H1 (cell line): ENCODE measurements around the gene ARTN. TPM values are rescaled to one million over a fixed set of nuclear protein-coding genes. Genes with fewer than 3 reads are reported as not detected.
A peak's percentile ranks its signal among the peaks of the same experiment; 100 is the strongest.

Experiments used
- CTCF ChIA-PET: fragments of 300-600 bp; sonication (Branson Sonifier 250); formaldehyde crosslinking; loops from one replicate; lab custom pipeline; 2021; ENCODE audit not compliant: partially characterized antibody; lab: Charles Lee
- POLR2A ChIA-PET: fragments of 300-600 bp; sonication (Branson Sonifier 250); formaldehyde crosslinking; loops from one replicate; lab custom pipeline; 2021; ENCODE audit warnings: inconsistent platforms; ENCODE audit not compliant: partially characterized antibody; lab: Charles Lee
- DNase-seq, 2 experiments: peaks; one replicate each; pipeline versions ENCODE4 v3.0.0 to v3.0.0-alpha.2; 2010 to 2022; ENCODE audit warnings: low spot score in 2 of 2, low read depth in 1 of 2, mixed read lengths in 1 of 2
- FAIRE-seq: peaks from 2 replicates; lab custom pipeline; 2011; peaks lifted over from hg19 to GRCh38; lab: Jason Lieb, UNC
- H2AFZ ChIP-seq: 2 replicates; pipeline ENCODE4 v1.8.1; 2012; ENCODE audit warnings: low read length, inconsistent platforms
- H2AK5ac ChIP-seq: 2 replicates; pipeline ENCODE4 v1.6.1; 2013; ENCODE audit warnings: low read depth, low read length
- H2BK120ac ChIP-seq: replicated peaks from 2 replicates; pipeline ENCODE3; 2013; ENCODE audit warnings: low read depth, low read length, inconsistent platforms
- H2BK12ac ChIP-seq: 2 replicates; pipeline ENCODE4 v1.6.1; 2013; ENCODE audit warnings: low read depth, low read length
- H2BK15ac ChIP-seq: 2 replicates; pipeline ENCODE4 v1.6.1; 2013; ENCODE audit warnings: low read length
- H2BK20ac ChIP-seq: 2 replicates; pipeline ENCODE4 v1.6.1; 2013; ENCODE audit warnings: low read length
- H2BK5ac ChIP-seq: 2 replicates; pipeline ENCODE4 v1.6.1; 2013; ENCODE audit warnings: low read depth, low read length
- H3K14ac ChIP-seq: 2 replicates; pipeline ENCODE4 v1.6.1; 2013; ENCODE audit warnings: inconsistent platforms; ENCODE audit not compliant: insufficient read length
- H3K18ac ChIP-seq: 2 replicates; pipeline ENCODE4 v1.6.1; 2013; ENCODE audit warnings: low read length; ENCODE audit errors: extremely low read depth
- H3K23ac ChIP-seq: 2 replicates; pipeline ENCODE4 v1.6.1; 2013; ENCODE audit warnings: inconsistent platforms; ENCODE audit not compliant: insufficient read length
- H3K23me2 ChIP-seq: 2 replicates; pipeline ENCODE4 v1.6.1; 2013; ENCODE audit warnings: low read depth, low read length
- H3K27ac ChIP-seq: 2 replicates; pipeline ENCODE4 v1.6.1; 2011; ENCODE audit warnings: low read depth, low read length, inconsistent platforms
- H3K27me3 ChIP-seq, 4 experiments: replicated peaks in 1 of 4; 1 replicate in 1 of 4; 2 replicates in 3 of 4; pipeline versions ENCODE4 v1.6.1 to v1.8.1; 2011 to 2013; ENCODE audit warnings: low read length in 3 of 4, mild to moderate bottlenecking in 3 of 4, inconsistent platforms in 2 of 4, mixed read lengths in 2 of 4, moderate library complexity in 1 of 4; ENCODE audit not compliant: control insufficient read depth in 3 of 4, insufficient read depth in 3 of 4; ENCODE audit errors: extremely low read depth in 1 of 4
- H3K36me3 ChIP-seq, 4 experiments: 2 replicates each; pipeline versions ENCODE4 v1.6.1 to v1.8.1; 2011 to 2013; ENCODE audit warnings: mild to moderate bottlenecking in 4 of 4, low read length in 3 of 4, moderate library complexity in 2 of 4, control low read depth in 1 of 4, inconsistent platforms in 1 of 4; ENCODE audit not compliant: insufficient read depth in 4 of 4, control insufficient read depth in 2 of 4
- H3K4ac ChIP-seq: replicated peaks from 2 replicates; pipeline ENCODE3; 2013; ENCODE audit warnings: low read length, low read depth, mixed read lengths, inconsistent platforms; ENCODE audit not compliant: insufficient read length
- H3K4me1 ChIP-seq, 4 experiments: replicated peaks in 1 of 4; 1 replicate in 1 of 4; 2 replicates in 3 of 4; pipeline versions ENCODE4 v1.6.1 to v1.8.1; 2011 to 2013; ENCODE audit warnings: low read length in 3 of 4, inconsistent platforms in 2 of 4, mixed read lengths in 1 of 4; ENCODE audit not compliant: insufficient read depth in 4 of 4, control insufficient read depth in 3 of 4
- H3K4me2 ChIP-seq, 2 experiments: 2 replicates each; pipeline versions ENCODE4 v1.6.1 to v1.8.1; 2011 to 2013; ENCODE audit warnings: low read depth in 2 of 2, low read length in 2 of 2, control low read depth in 1 of 2, inconsistent platforms in 1 of 2, mild to moderate bottlenecking in 1 of 2; ENCODE audit not compliant: insufficient read depth in 1 of 2
- H3K4me3 ChIP-seq, 4 experiments: fragments of 200-600, 300-600 bp in 1 of 4; sonication (generic), shearing (Covaris generic), sonication (Bioruptor Twin) in 1 of 4; 2 replicates each; pipeline versions ENCODE4 v1.5.1 to v1.8.1; 2011 to 2016; ENCODE audit warnings: low read length in 4 of 4, low read depth in 3 of 4, control low read depth in 2 of 4, inconsistent platforms in 2 of 4, mild to moderate bottlenecking in 2 of 4, mixed read lengths in 1 of 4, moderate library complexity in 1 of 4; ENCODE audit not compliant: insufficient read depth in 2 of 4; ENCODE audit errors: extremely low read depth in 1 of 4
- H3K56ac ChIP-seq: replicated peaks from 2 replicates; pipeline ENCODE3; 2013; ENCODE audit warnings: low read depth, mild to moderate bottlenecking, mixed read lengths, low read length, inconsistent platforms; ENCODE audit not compliant: insufficient read length
- H3K79me1 ChIP-seq: 2 replicates; pipeline ENCODE4 v1.6.1; 2013; ENCODE audit warnings: low read depth, low read length, control low read depth
- H3K79me2 ChIP-seq, 2 experiments: 2 replicates each; pipeline versions ENCODE4 v1.6.1 to v1.8.1; 2012 to 2013; ENCODE audit warnings: low read length in 2 of 2, mild to moderate bottlenecking in 2 of 2, inconsistent platforms in 1 of 2; ENCODE audit not compliant: insufficient read depth in 2 of 2, control insufficient read depth in 1 of 2
- H3K9ac ChIP-seq, 4 experiments: replicated peaks in 1 of 4; 1 replicate in 1 of 4; 2 replicates in 3 of 4; pipeline versions ENCODE4 v1.6.1 to v1.8.1; 2011 to 2013; ENCODE audit warnings: low read depth in 3 of 4, low read length in 3 of 4, control low read depth in 2 of 4, mild to moderate bottlenecking in 2 of 4, moderate library complexity in 2 of 4, inconsistent platforms in 1 of 4; ENCODE audit errors: extremely low read depth in 1 of 4
- H3K9me3 ChIP-seq, 2 experiments: 2 replicates each; pipeline versions ENCODE4 v1.6.1 to v1.8.1; 2012 to 2013; ENCODE audit warnings: mild to moderate bottlenecking in 2 of 2, moderate library complexity in 2 of 2, control low read depth in 1 of 2, inconsistent platforms in 1 of 2, low read depth in 1 of 2, low read length in 1 of 2, mixed read lengths in 1 of 2; ENCODE audit not compliant: insufficient read depth in 2 of 2
- H4K20me1 ChIP-seq, 2 experiments: replicated peaks in 1 of 2; 2 replicates each; pipeline versions ENCODE3 to v1.8.1; 2011 to 2013; ENCODE audit warnings: inconsistent platforms in 2 of 2, low read length in 2 of 2, mild to moderate bottlenecking in 1 of 2; ENCODE audit not compliant: insufficient read depth in 2 of 2, control insufficient read depth in 1 of 2
- H4K5ac ChIP-seq: 2 replicates; pipeline ENCODE4 v1.6.1; 2013; ENCODE audit warnings: low read length, low read depth, mixed read lengths, inconsistent platforms; ENCODE audit not compliant: insufficient read length
- H4K8ac ChIP-seq: 2 replicates; pipeline ENCODE4 v1.8.0; 2013; ENCODE audit warnings: mild to moderate bottlenecking, moderate library complexity, low read length, inconsistent platforms; ENCODE audit not compliant: insufficient read depth; ENCODE audit errors: extremely low read depth
- H4K91ac ChIP-seq: replicated peaks from 2 replicates; pipeline ENCODE3; 2013; ENCODE audit warnings: low read length, mixed read lengths, inconsistent platforms; ENCODE audit not compliant: insufficient read length
- KDM1A ChIP-seq: fragments of 200-600, 300-600 bp; sonication (generic); IDR thresholded peaks from 2 replicates; pipeline ENCODE4 v1.7.1; 2016; ENCODE audit warnings: mild to moderate bottlenecking, low read length, borderline replicate concordance
- TBP ChIP-seq: IDR thresholded peaks from 2 replicates; pipeline ENCODE4 v1.6.1; 2011; ENCODE audit warnings: low read depth, low read length, improper control_type of control experiment
- WGBS, 2 experiments: shearing (Covaris generic) in 1 of 2; methylation state at CpG; one replicate each; pipeline versions ENCODE4 v1.1.6 to v1.1.7; 2013 to 2015; ENCODE audit warnings: low lambda C conversion rate in 2 of 2, mixed read lengths in 2 of 2, inconsistent platforms in 1 of 2, low coverage in 1 of 2, missing lambda C conversion rate in 1 of 2; ENCODE audit not compliant: insufficient replicate concordance in 2 of 2, insufficient coverage in 1 of 2, insufficient read length in 1 of 2; ENCODE audit errors: extremely low coverage in 1 of 2, missing lambda C conversion rate in 1 of 2; 5-methylcytosine and 5-hydroxymethylcytosine counted together
- polyA plus RNA-seq, 7 experiments: library from polyadenylated mRNA; depleted of rRNA in 3 of 7; stranded (reverse) in 5 of 7; unstranded in 2 of 7; fragments of >200 nt in 5 of 7; fragments of 200-250 nt in 2 of 7; gene quantifications; 1 replicate in 5 of 7; 2 replicates in 1 of 7; 4 replicates in 1 of 7; pipeline versions ENCODE4 v1.2.1 to v1.2.3, GENCODE V29; 2011 to 2013; ENCODE audit warnings: missing spikeins in 2 of 7, mixed read lengths in 2 of 7
- total RNA-seq: library from RNA; stranded (reverse); fragmentation: NEBNext Ultra II Directional; extraction: Animal tissue kit (Norgen Biotek cat#: 25700); gene quantifications from 2 replicates; pipeline ENCODE4 v1.2.1, GENCODE V29; 2021

Gene ARTN
- total and polyA plus RNA-seq, 2 of the 8 experiments (the other 6 are each of a cell fraction or from before 2014, with no cell fraction given), result 13.5 to 22.7 TPM

- H3K27me3 ChIP-seq, result peaks cover 0 to 8% (median 4%) of the 10 kb centered on the region in 4 experiments; a peak in 4 of 7 replicates
- H3K23me2 ChIP-seq, result peaks cover 11% of the 10 kb centered on the region; the same call in 1 of the 2 replicates
- no peaks in the 10 kb centered on the region for H3K9me3 ChIP-seq
- H3K79me1 ChIP-seq, result no peaks in the 10 kb centered on the region
- H3K56ac ChIP-seq, result no peak overlapping the region
- no peak overlapping the region for H3K18ac ChIP-seq
- FAIRE-seq (no peak), DNase-seq (no peak)
- H3K4ac ChIP-seq, result no peak overlapping the region
- H3K9ac ChIP-seq, result no peak overlapping the region
- H2BK12ac ChIP-seq, result no peak overlapping the region
- H4K8ac ChIP-seq, result peak overlapping the region; percentile 17; the same call in 1 of the 2 replicates
- H3K4me3 ChIP-seq, result peak overlapping the region in 1 of 4 experiments; percentile 69; a peak in 1 of 8 replicates
- H2AFZ ChIP-seq, result no peak overlapping the region
- H4K20me1 ChIP-seq, result peaks cover 7 to 8% of the 10 kb centered on the region in 2 experiments
- H3K36me3 ChIP-seq, result no peaks in the 10 kb centered on the region; a peak in 1 of 8 replicates
- H3K4me1 ChIP-seq, result peaks cover 13 to 39% (median 31%) of the 10 kb centered on the region in 4 experiments
- 90% methylated on average over 8 of the region's 8 CpGs; no CpG with 5 or more reads in 1 of the 2 experiments for WGBS, 2 experiments
- no peak overlapping the region for H3K23ac ChIP-seq
- no peak overlapping the region for H4K91ac ChIP-seq
- H2BK5ac ChIP-seq, result no peak overlapping the region
- H2AK5ac ChIP-seq, result no peak overlapping the region
- H2BK20ac ChIP-seq, result no peak overlapping the region
- CTCF ChIA-PET, result interaction anchor here (1.0 to 18.6 kb wide), 12 partner anchors 8 to 169 kb away, joined by 3 to 618 read pairs (median 16); partner anchors contain the start of gene IPO13
- peak overlapping the region; percentile 89 to 93; a peak in 3 of 4 replicates for H3K4me2 ChIP-seq
- no peak overlapping the region for H3K27ac ChIP-seq
- no peak overlapping the region for H2BK15ac ChIP-seq
- H4K5ac ChIP-seq, result no peak overlapping the region
- H2BK120ac ChIP-seq, result no peak overlapping the region
- no peak overlapping the region for H3K14ac ChIP-seq
- no peaks in the 10 kb centered on the region for H3K79me2 ChIP-seq
- POLR2A ChIA-PET, result interaction anchor here (1.2 to 8.0 kb wide), 4 partner anchors 23 to 215 kb away, joined by 3 to 89 read pairs (median 8); no protein-coding TSS in a partner anchor
- TF ChIP-seq TBP (no peak), KDM1A (no peak)
Measured at GRCh38 chr1:43937179-43937865, 3.7 kb downstream of the ARTN start.
